SK-N-SH treated with all-trans-retinoic acid at 6 μM for 48 hours (cell line): Measurements from ENCODE around the gene NCAM2.

Experiments
- BACH2 ChIP-seq: fragments of 250-450 bp; sonication (Bioruptor Pico); IDR thresholded peaks from 2 replicates; pipeline ENCODE4 v1.9.0; 2021; ENCODE audit warnings: mild to moderate bottlenecking, borderline replicate concordance
- ISL1 ChIP-seq: fragments of 250-450 bp; sonication (Bioruptor Pico); IDR thresholded peaks from 2 replicates; pipeline ENCODE4 v2.1.2; 2022; ENCODE audit warnings: mild to moderate bottlenecking, moderate library complexity
- PATZ1 ChIP-seq: fragments of 250-450 bp; sonication (Bioruptor Pico); IDR thresholded peaks from 2 replicates; pipeline ENCODE4 v1.8.0; 2020; ENCODE audit warnings: mild to moderate bottlenecking, moderate library complexity, borderline replicate concordance
- SNAI2 ChIP-seq: fragments of 250-450 bp; sonication (Bioruptor Pico); IDR thresholded peaks from 2 replicates; pipeline ENCODE4 v1.5.0; 2020; ENCODE audit warnings: mild to moderate bottlenecking, moderate library complexity
- TCF4 ChIP-seq: fragments of 250-450 bp; sonication (Bioruptor Pico); IDR thresholded peaks from 2 replicates; pipeline ENCODE4 v1.8.0; 2021; ENCODE audit warnings: mild to moderate bottlenecking, moderate library complexity, borderline replicate concordance
- ZFP30 ChIP-seq: fragments of 450-650 bp; formaldehyde crosslinking; IDR thresholded peaks from 2 replicates; pipeline ENCODE4 v1.5.0; 2022; ENCODE audit warnings: mild to moderate bottlenecking, moderate library complexity
- ZNF70 ChIP-seq: fragments of 450-650 bp; formaldehyde crosslinking; IDR thresholded peaks from 2 replicates; pipeline ENCODE4 v1.5.0; 2020; ENCODE audit warnings: mild to moderate bottlenecking, moderate library complexity
- TF ChIP-seq, protein P1 (sequence below): fragments of 250-450 bp; sonication (Bioruptor Pico); IDR thresholded peaks from 2 replicates; pipeline ENCODE4 v1.5.0; 2020; ENCODE audit warnings: mild to moderate bottlenecking, moderate library complexity
- TF ChIP-seq, protein P2 (sequence below): fragments of 250-450 bp; sonication (Bioruptor Pico); IDR thresholded peaks from 2 replicates; pipeline ENCODE4 v1.5.1; 2020; ENCODE audit warnings: low read depth, mild to moderate bottlenecking, moderate library complexity

GRCh38 chr21:21163904-21164303 lies 165.7 kb downstream of the NCAM2 start:
- TF ChIP-seq, protein P1, sequence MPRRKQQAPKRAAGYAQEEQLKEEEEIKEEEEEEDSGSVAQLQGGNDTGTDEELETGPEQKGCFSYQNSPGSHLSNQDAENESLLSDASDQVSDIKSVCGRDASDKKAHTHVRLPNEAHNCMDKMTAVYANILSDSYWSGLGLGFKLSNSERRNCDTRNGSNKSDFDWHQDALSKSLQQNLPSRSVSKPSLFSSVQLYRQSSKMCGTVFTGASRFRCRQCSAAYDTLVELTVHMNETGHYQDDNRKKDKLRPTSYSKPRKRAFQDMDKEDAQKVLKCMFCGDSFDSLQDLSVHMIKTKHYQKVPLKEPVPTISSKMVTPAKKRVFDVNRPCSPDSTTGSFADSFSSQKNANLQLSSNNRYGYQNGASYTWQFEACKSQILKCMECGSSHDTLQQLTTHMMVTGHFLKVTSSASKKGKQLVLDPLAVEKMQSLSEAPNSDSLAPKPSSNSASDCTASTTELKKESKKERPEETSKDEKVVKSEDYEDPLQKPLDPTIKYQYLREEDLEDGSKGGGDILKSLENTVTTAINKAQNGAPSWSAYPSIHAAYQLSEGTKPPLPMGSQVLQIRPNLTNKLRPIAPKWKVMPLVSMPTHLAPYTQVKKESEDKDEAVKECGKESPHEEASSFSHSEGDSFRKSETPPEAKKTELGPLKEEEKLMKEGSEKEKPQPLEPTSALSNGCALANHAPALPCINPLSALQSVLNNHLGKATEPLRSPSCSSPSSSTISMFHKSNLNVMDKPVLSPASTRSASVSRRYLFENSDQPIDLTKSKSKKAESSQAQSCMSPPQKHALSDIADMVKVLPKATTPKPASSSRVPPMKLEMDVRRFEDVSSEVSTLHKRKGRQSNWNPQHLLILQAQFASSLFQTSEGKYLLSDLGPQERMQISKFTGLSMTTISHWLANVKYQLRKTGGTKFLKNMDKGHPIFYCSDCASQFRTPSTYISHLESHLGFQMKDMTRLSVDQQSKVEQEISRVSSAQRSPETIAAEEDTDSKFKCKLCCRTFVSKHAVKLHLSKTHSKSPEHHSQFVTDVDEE (CRISPR knock-in tag) = no peak
- TF ChIP-seq, protein P2, sequence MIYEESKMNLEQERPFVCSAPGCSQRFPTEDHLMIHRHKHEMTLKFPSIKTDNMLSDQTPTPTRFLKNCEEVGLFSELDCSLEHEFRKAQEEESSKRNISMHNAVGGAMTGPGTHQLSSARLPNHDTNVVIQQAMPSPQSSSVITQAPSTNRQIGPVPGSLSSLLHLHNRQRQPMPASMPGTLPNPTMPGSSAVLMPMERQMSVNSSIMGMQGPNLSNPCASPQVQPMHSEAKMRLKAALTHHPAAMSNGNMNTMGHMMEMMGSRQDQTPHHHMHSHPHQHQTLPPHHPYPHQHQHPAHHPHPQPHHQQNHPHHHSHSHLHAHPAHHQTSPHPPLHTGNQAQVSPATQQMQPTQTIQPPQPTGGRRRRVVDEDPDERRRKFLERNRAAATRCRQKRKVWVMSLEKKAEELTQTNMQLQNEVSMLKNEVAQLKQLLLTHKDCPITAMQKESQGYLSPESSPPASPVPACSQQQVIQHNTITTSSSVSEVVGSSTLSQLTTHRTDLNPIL (CRISPR knock-in tag) = no peak
- no peak for TF ChIP-seq TCF4
- no peak for TF ChIP-seq ISL1 (CRISPR knock-in tag)
- no peak for TF ChIP-seq ZNF70 (CRISPR knock-in tag)
- TF ChIP-seq SNAI2 (CRISPR knock-in tag) = no peak
- TF ChIP-seq ZFP30 (CRISPR knock-in tag) = no peak
- TF ChIP-seq BACH2 (CRISPR knock-in tag) = no peak
- TF ChIP-seq PATZ1 (CRISPR knock-in tag) = no peak
